ENCODE data around the gene XAF1.

DNA sequence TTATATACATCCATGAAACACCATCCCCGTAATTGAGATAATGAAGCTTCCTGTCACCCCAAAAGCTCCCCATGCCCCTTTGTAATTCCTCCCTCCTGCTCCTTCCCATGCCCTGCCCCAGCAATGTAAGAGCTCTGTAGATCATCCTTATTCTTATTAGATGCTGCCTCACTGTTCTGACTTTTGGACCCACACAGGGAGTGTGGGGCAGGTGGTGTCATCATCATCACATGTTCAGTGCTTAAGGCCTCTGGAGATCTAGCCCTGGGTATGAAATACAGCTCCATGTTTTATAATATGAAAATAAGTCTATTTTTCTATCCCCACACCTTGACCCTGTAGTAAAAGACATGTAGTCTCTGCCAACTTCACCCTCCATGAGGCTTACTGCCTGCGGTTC lies 1.9 kb downstream of the XAF1 start:
- TF ChIP-seq, protein P1, sequence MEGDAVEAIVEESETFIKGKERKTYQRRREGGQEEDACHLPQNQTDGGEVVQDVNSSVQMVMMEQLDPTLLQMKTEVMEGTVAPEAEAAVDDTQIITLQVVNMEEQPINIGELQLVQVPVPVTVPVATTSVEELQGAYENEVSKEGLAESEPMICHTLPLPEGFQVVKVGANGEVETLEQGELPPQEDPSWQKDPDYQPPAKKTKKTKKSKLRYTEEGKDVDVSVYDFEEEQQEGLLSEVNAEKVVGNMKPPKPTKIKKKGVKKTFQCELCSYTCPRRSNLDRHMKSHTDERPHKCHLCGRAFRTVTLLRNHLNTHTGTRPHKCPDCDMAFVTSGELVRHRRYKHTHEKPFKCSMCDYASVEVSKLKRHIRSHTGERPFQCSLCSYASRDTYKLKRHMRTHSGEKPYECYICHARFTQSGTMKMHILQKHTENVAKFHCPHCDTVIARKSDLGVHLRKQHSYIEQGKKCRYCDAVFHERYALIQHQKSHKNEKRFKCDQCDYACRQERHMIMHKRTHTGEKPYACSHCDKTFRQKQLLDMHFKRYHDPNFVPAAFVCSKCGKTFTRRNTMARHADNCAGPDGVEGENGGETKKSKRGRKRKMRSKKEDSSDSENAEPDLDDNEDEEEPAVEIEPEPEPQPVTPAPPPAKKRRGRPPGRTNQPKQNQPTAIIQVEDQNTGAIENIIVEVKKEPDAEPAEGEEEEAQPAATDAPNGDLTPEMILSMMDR (IDR thresholded peaks at IDR 0.05): no peak
- TF ChIP-seq, protein P2, sequence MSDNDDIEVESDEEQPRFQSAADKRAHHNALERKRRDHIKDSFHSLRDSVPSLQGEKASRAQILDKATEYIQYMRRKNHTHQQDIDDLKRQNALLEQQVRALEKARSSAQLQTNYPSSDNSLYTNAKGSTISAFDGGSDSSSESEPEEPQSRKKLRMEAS (CRISPR knock-in tag; IDR thresholded peaks at IDR 0.05): no peak
- TF ChIP-seq ATF1 (CRISPR knock-in tag; IDR thresholded peaks at IDR 0.05) (no peak), ZNF232 (CRISPR knock-in tag; IDR thresholded peaks at IDR 0.05) (no peak), ZNF121 (CRISPR knock-in tag; IDR thresholded peaks at IDR 0.05) (no peak), GRHL2 (CRISPR knock-in tag; IDR thresholded peaks at IDR 0.05; ENCODE audit: insufficient replicate concordance, severe bottlenecking) (no peak)
- TF ChIP-seq, protein P3, sequence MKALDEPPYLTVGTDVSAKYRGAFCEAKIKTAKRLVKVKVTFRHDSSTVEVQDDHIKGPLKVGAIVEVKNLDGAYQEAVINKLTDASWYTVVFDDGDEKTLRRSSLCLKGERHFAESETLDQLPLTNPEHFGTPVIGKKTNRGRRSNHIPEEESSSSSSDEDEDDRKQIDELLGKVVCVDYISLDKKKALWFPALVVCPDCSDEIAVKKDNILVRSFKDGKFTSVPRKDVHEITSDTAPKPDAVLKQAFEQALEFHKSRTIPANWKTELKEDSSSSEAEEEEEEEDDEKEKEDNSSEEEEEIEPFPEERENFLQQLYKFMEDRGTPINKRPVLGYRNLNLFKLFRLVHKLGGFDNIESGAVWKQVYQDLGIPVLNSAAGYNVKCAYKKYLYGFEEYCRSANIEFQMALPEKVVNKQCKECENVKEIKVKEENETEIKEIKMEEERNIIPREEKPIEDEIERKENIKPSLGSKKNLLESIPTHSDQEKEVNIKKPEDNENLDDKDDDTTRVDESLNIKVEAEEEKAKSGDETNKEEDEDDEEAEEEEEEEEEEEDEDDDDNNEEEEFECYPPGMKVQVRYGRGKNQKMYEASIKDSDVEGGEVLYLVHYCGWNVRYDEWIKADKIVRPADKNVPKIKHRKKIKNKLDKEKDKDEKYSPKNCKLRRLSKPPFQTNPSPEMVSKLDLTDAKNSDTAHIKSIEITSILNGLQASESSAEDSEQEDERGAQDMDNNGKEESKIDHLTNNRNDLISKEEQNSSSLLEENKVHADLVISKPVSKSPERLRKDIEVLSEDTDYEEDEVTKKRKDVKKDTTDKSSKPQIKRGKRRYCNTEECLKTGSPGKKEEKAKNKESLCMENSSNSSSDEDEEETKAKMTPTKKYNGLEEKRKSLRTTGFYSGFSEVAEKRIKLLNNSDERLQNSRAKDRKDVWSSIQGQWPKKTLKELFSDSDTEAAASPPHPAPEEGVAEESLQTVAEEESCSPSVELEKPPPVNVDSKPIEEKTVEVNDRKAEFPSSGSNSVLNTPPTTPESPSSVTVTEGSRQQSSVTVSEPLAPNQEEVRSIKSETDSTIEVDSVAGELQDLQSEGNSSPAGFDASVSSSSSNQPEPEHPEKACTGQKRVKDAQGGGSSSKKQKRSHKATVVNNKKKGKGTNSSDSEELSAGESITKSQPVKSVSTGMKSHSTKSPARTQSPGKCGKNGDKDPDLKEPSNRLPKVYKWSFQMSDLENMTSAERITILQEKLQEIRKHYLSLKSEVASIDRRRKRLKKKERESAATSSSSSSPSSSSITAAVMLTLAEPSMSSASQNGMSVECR (CRISPR knock-in tag; IDR thresholded peaks at IDR 0.05; ENCODE audit: borderline replicate concordance): no peak
